Neural cell (in vitro differentiated cells): ENCODE data around the gene MAP3K20. TPM values are rescaled to one million over a fixed set of nuclear protein-coding genes. Genes with fewer than 3 reads are reported as not detected.

Source experiments
- H2AFZ ChIP-seq: fragments of 200-600, 300-800 bp; sonication (generic), shearing (Covaris generic); 2 replicates; pipeline ENCODE4 v1.6.0; 2014; ENCODE audit warnings: low read depth, mild to moderate bottlenecking, antibody characterized with exemption, low read length, moderate library complexity
- H3F3A ChIP-seq: fragments of 200-600 bp; shearing (Covaris generic); 2 replicates; pipeline ENCODE4 v1.6.1; 2016; ENCODE audit warnings: mild to moderate bottlenecking, moderate library complexity, mixed read lengths, antibody characterized with exemption, low read length; ENCODE audit not compliant: insufficient read depth, poor library complexity, severe bottlenecking
- H3K27ac ChIP-seq: fragments of 200-600, 300-800 bp; sonication (generic), shearing (Covaris generic); 2 replicates; pipeline ENCODE4 v1.5.1; 2014; ENCODE audit warnings: mild to moderate bottlenecking, low read length, moderate library complexity
- H3K27me3 ChIP-seq: fragments of 300-800, 200-600 bp; sonication (generic), shearing (Covaris generic); 2 replicates; pipeline ENCODE4 v1.6.0; 2014; ENCODE audit warnings: mild to moderate bottlenecking, low read depth, low read length, moderate library complexity; ENCODE audit not compliant: insufficient read depth
- H3K36me3 ChIP-seq: fragments of 300-800, 200-600 bp; sonication (generic), shearing (Covaris generic); 2 replicates; pipeline ENCODE4 v1.5.1; 2014; ENCODE audit warnings: mild to moderate bottlenecking, antibody characterized with exemption, low read length, moderate library complexity; ENCODE audit not compliant: insufficient read depth
- H3K4me2 ChIP-seq: fragments of 300-800, 200-600 bp; sonication (generic), shearing (Covaris generic); 2 replicates; pipeline ENCODE4 v1.6.0; 2014; ENCODE audit warnings: mild to moderate bottlenecking, low read length
- H3K4me3 ChIP-seq: fragments of 300-800, 200-600 bp; sonication (generic), shearing (Covaris generic); 2 replicates; pipeline ENCODE4 v1.5.1; 2014; ENCODE audit warnings: mild to moderate bottlenecking, low read length, moderate library complexity
- H3K79me2 ChIP-seq: fragments of 200-600 bp; shearing (Covaris generic); replicated peaks from 2 replicates; pipeline ENCODE4 v1.6.0; 2014; ENCODE audit warnings: mild to moderate bottlenecking, low read length, moderate library complexity; ENCODE audit not compliant: insufficient read depth
- H3K9ac ChIP-seq: fragments of 300-800, 200-600 bp; sonication (generic), shearing (Covaris generic); 2 replicates; pipeline ENCODE4 v1.6.1; 2016; ENCODE audit warnings: mild to moderate bottlenecking, low read length, mixed read lengths
- H3K9me2 ChIP-seq: fragments of 200-600 bp; shearing (Covaris generic); 2 replicates; pipeline ENCODE4 v1.6.1; 2016; ENCODE audit warnings: mild to moderate bottlenecking, low read length, mixed read lengths; ENCODE audit not compliant: insufficient read depth
- H3K9me3 ChIP-seq: fragments of 200-600, 300-800 bp; sonication (generic), shearing (Covaris generic); 2 replicates; pipeline ENCODE4 v1.6.1; 2016; ENCODE audit warnings: mild to moderate bottlenecking, mixed run types, low read length, moderate library complexity, mixed read lengths
- H4K20me1 ChIP-seq: fragments of 200-600 bp; shearing (Covaris generic); 2 replicates; pipeline ENCODE4 v1.6.1; 2016; ENCODE audit warnings: mild to moderate bottlenecking, mixed run types; ENCODE audit not compliant: insufficient read depth
- CTCF ChIP-seq: fragments of 450-650 bp; IDR thresholded peaks from 2 replicates; pipeline ENCODE4 v1.5.1; 2014; ENCODE audit warnings: antibody characterized with exemption, mild to moderate bottlenecking, moderate library complexity; ENCODE audit not compliant: poor library complexity, severe bottlenecking
- EP300 ChIP-seq: fragments of 450-650 bp; conservative IDR thresholded peaks from 2 replicates; pipeline ENCODE4 v1.6.1; 2014; ENCODE audit warnings: antibody characterized with exemption, mild to moderate bottlenecking, moderate library complexity; ENCODE audit not compliant: poor library complexity, severe bottlenecking
- EZH2 ChIP-seq: fragments of 200-600, 300-800 bp; shearing (Covaris generic), sonication (generic); IDR thresholded peaks from 2 replicates; pipeline ENCODE4 v1.6.1; 2014; ENCODE audit warnings: antibody characterized with exemption, low read length, borderline replicate concordance, mild to moderate bottlenecking; ENCODE audit not compliant: insufficient read depth, poor library complexity, severe bottlenecking
- MXI1 ChIP-seq: fragments of 450-650 bp; conservative IDR thresholded peaks from 2 replicates; pipeline ENCODE4 v1.6.1; 2014; ENCODE audit warnings: antibody characterized with exemption, mild to moderate bottlenecking; ENCODE audit not compliant: poor library complexity, severe bottlenecking
- POLR2AphosphoS5 ChIP-seq: IDR thresholded peaks from 2 replicates; pipeline ENCODE4 v1.6.1; 2012
- RAD21 ChIP-seq: fragments of 450-650 bp; conservative IDR thresholded peaks from 2 replicates; pipeline ENCODE4 v1.6.1; 2014; ENCODE audit warnings: antibody characterized with exemption, mild to moderate bottlenecking, moderate library complexity
- REST ChIP-seq: IDR thresholded peaks from 2 replicates; pipeline ENCODE4 v1.6.1; 2012; ENCODE audit warnings: borderline replicate concordance
- SMC3 ChIP-seq: fragments of 450-650 bp; conservative IDR thresholded peaks from 2 replicates; pipeline ENCODE4 v1.6.1; 2014; ENCODE audit warnings: antibody characterized with exemption, mild to moderate bottlenecking, moderate library complexity; ENCODE audit not compliant: poor library complexity
- TAF1 ChIP-seq: IDR thresholded peaks from 2 replicates; pipeline ENCODE4 v1.6.1; 2012; ENCODE audit warnings: low read depth
- polyA plus RNA-seq: library from polyadenylated mRNA; depleted of rRNA; stranded (reverse); fragments of >200 nt; gene quantifications from 2 replicates; pipeline ENCODE4 v1.2.3, GENCODE V29; 2014

Gene MAP3K20
- polyA plus RNA-seq, 1 donor from 2014 or later: 0.48 TPM

GRCh38 chr2:173151671-173152401 lies 76.2 kb downstream of the MAP3K20 start:
- H3K27me3 ChIP-seq: no peaks in the 10 kb centered on the region
- no peaks in the 10 kb centered on the region for H3K36me3 ChIP-seq
- H3K9me2 ChIP-seq: no peaks in the 10 kb centered on the region
- H3K27ac ChIP-seq: no peak overlapping the region
- no peak overlapping the region for H3K9ac ChIP-seq
- TF ChIP-seq TAF1 (no peak), POLR2AphosphoS5 (no peak), SMC3 (no peak), REST (no peak), MXI1 (no peak), RAD21 (no peak), EP300 (no peak), CTCF (no peak), EZH2 (no peak)
- no peaks in the 10 kb centered on the region for H3F3A ChIP-seq
- H3K9me3 ChIP-seq: no peaks in the 10 kb centered on the region
- H4K20me1 ChIP-seq: no peaks in the 10 kb centered on the region
- H3K4me3 ChIP-seq: no peak overlapping the region
- no peaks in the 10 kb centered on the region for H3K79me2 ChIP-seq
- H2AFZ ChIP-seq: no peak overlapping the region
- H3K4me2 ChIP-seq: no peak overlapping the region

- Histone ChIP-seq H3K9me3 (no peaks in the 10 kb centered on the region), H3K27ac (no peak overlapping the region), H3K4me2 (no peak overlapping the region), H4K20me1 (no peaks in the 10 kb centered on the region), H3K4me3 (no peak overlapping the region), H2AFZ (no peak overlapping the region), H3K27me3 (no peaks in the 10 kb centered on the region), H3F3A (no peaks in the 10 kb centered on the region), H3K79me2 (no peaks in the 10 kb centered on the region), H3K36me3 (no peaks in the 10 kb centered on the region), H3K9me2 (no peaks in the 10 kb centered on the region), H3K9ac (no peak overlapping the region)
- TF ChIP-seq EP300: no peak
These were observed 77.7 kb downstream of the MAP3K20 start for GRCh38 chr2:173153301-173153885.
